Testis (tissue), 2 donors: ENCODE data around the gene ZFPM1.

Experiments used
- CTCF ChIP-seq, 3 experiments: fragments of 450-650 bp in 2 of 3; fragments of 200-600 bp in 1 of 3; sonication (generic) in 1 of 3; IDR thresholded peaks; one replicate each; pipeline ENCODE4 v1.5.1; 2016 to 2019; ENCODE audit warnings: antibody characterized with exemption in 3 of 3, mild to moderate bottlenecking in 2 of 3, moderate library complexity in 1 of 3
- POLR2A ChIP-seq: fragments of 450-650 bp; IDR thresholded peaks from one replicate; pipeline ENCODE4 v1.6.1; 2017; ENCODE audit warnings: antibody characterized with exemption, mild to moderate bottlenecking, moderate library complexity

GRCh38 chr16:88507231-88507743, 54.2 kb downstream of the ZFPM1 start:
- TF ChIP-seq POLR2A (no peak), CTCF (IDR thresholded peaks at IDR 0.05) (no peak)
